AG04450 (cell line): Measurements from ENCODE around the gene MLN. TPM values are rescaled to one million over a fixed set of nuclear protein-coding genes. Genes with fewer than 3 reads are reported as not detected.
"Not testable (repeated sequence)": the region's sequence is repeated elsewhere in the genome, so short reads cannot be mapped to it uniquely, and the experiment has no call there.

Source experiments
- CTCF ChIA-PET: fragments of 300-600, 350-600 bp; formaldehyde crosslinking; extraction: SDS; loops from one replicate; lab custom pipeline; 2022; ENCODE audit warnings: antibody characterized with exemption, inconsistent platforms; lab: Charles Lee
- POLR2A ChIA-PET: fragments of 350-600 bp; formaldehyde crosslinking; extraction: SDS; loops from one replicate; lab custom pipeline; 2021; ENCODE audit warnings: antibody characterized with exemption, inconsistent platforms; lab: Yijun Ruan, JAX
- DNase-seq: peaks from one replicate; pipeline ENCODE4 v3.0.0-alpha.2; 2011; ENCODE audit warnings: low read depth, low spot score
- H3K27ac ChIP-seq: one replicate; pipeline ENCODE4 v1.5.1; 2012; ENCODE audit warnings: low read depth, low read length, control low read depth
- H3K27me3 ChIP-seq: one replicate; pipeline ENCODE4 v1.6.0; 2012; ENCODE audit warnings: low read length; ENCODE audit not compliant: control insufficient read depth, insufficient read depth
- H3K4me3 ChIP-seq: 2 replicates; pipeline ENCODE4 v1.5.1; 2011; ENCODE audit warnings: mild to moderate bottlenecking, low read depth, low read length, control low read depth
- H3K9me3 ChIP-seq: 2 replicates; pipeline ENCODE4 v1.5.1; 2012; ENCODE audit warnings: low read length; ENCODE audit not compliant: control insufficient read depth, insufficient read depth
- polyA plus RNA-seq: library from polyadenylated mRNA; depleted of rRNA; stranded (reverse); fragments of >200 nt; gene quantifications from 2 replicates; pipeline ENCODE4 v1.2.3, GENCODE V29; 2011
- TF ChIP-seq, protein P1 (sequence below): IDR thresholded peaks from 2 replicates; pipeline ENCODE4 v1.5.1; 2011; ENCODE audit warnings: low read depth, low read length, control low read depth, inconsistent platforms

Gene MLN
- polyA plus RNA-seq, 1 experiment: not detected

- no peak for DNase-seq
- H3K27me3 ChIP-seq: no peaks in the 10 kb centered on the region
- CTCF ChIA-PET: interaction anchor here (1.3 kb wide), 1 partner anchor 93 kb away, joined by 4 read pairs; no protein-coding TSS in a partner anchor
- TF ChIP-seq, protein P1, sequence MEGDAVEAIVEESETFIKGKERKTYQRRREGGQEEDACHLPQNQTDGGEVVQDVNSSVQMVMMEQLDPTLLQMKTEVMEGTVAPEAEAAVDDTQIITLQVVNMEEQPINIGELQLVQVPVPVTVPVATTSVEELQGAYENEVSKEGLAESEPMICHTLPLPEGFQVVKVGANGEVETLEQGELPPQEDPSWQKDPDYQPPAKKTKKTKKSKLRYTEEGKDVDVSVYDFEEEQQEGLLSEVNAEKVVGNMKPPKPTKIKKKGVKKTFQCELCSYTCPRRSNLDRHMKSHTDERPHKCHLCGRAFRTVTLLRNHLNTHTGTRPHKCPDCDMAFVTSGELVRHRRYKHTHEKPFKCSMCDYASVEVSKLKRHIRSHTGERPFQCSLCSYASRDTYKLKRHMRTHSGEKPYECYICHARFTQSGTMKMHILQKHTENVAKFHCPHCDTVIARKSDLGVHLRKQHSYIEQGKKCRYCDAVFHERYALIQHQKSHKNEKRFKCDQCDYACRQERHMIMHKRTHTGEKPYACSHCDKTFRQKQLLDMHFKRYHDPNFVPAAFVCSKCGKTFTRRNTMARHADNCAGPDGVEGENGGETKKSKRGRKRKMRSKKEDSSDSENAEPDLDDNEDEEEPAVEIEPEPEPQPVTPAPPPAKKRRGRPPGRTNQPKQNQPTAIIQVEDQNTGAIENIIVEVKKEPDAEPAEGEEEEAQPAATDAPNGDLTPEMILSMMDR: no peak
- no peak overlapping the region for H3K27ac ChIP-seq
- POLR2A ChIA-PET: no interaction called here
- no peak overlapping the region for H3K4me3 ChIP-seq
- H3K9me3 ChIP-seq: peaks cover 5% of the 10 kb centered on the region
Measured at GRCh38 chr6:33836806-33837469, 33.1 kb upstream of the MLN start.

DNA sequence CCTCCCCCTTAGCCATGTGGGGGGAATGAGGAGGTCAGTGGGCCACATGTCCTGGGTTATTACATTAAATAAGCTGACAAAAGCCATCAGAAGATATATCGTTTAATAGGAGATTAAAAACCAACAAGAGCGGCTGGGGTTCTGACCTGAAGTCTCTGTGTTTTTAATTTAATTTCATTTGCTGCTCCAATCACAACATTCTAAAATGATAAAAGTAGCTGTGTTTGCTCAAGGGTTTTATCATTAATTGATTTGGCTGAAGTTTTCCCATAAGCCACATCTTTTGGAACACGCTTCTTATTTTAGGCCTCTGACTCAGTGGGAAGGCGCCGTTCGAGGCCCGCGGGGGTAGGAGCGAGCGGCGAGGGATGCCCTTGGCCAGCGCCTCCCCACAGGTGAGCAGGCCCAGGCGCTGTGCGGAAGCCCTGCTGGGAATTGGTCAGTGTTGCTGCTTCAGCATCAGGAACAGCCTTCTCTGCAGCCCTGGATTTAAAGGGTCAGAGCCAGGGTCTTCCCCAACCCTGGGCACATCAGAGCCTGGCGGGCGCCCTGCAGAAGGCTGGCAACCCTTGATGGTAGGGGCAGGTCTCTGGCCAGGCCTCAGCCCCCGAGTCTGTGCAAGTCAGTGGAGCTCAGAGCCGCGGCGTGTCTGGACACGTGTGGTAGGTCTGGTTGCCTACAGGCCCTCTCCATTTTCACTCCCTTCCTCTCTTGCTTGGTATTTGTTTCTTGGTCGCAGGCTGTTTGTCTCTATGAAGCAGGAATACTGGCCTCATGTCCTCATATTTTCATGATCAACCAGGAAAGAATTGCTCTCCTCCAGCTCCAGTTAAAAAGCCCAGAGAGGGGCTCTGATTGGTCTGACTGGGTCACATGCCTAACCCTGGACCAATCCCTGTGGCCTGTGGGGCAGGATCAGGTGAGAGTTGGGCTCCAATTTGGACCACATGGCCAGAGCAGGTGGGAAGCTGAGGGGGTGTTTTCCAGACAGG lies 30.9 kb upstream of the MLN start:
- Histone ChIP-seq H3K27me3 (peaks cover 14% of the 10 kb centered on the region), H3K27ac (no peak overlapping the region), H3K9me3 (peaks cover 5% of the 10 kb centered on the region), H3K4me3 (no peak overlapping the region)
- no peak for DNase-seq
- TF ChIP-seq, protein P1: no peak
- ChIA-PET POLR2A (no interaction called here), CTCF (no interaction called here)

DNA sequence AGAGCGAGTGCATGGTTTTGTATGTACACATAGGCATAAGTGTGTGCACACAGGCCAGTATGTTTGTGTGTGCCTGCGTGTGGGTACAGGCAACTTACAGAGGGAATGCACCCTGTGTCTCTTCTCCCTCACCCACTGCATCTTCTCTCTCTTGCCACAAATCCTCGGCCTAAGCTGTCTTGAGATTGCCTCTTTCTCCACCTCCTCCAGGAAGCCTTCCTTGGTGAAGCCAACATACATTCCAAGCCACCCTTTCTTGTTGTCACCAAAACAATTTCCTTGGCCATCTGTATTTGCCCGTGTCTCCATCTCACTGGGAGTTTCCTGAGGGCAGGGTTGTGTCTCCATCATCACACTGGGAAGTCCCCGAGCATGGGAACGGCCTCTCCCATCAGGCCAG lies 29.8 kb upstream of the MLN start:
- POLR2A ChIA-PET: no interaction called here
- no peak for DNase-seq
- CTCF ChIA-PET: no interaction called here
- H3K27me3 ChIP-seq: peaks cover 15% of the 10 kb centered on the region
- peaks cover 5% of the 10 kb centered on the region for H3K9me3 ChIP-seq
- TF ChIP-seq, protein P1: no peak
- no peak overlapping the region for H3K27ac ChIP-seq
- H3K4me3 ChIP-seq: no peak overlapping the region

GRCh38 chr6:33832831-33833230 lies 29.0 kb upstream of the MLN start:
- DNase-seq, H3K27ac ChIP-seq, H3K4me3 ChIP-seq, H3K9me3 ChIP-seq, CTCF ChIA-PET, POLR2A ChIA-PET: not testable (repeated sequence)
- peaks cover 22% of the 10 kb centered on the region for H3K27me3 ChIP-seq

- peaks cover 31% of the 10 kb centered on the region for H3K27me3 ChIP-seq
- POLR2A ChIA-PET, H3K27ac ChIP-seq, H3K9me3 ChIP-seq, H3K4me3 ChIP-seq, DNase-seq, CTCF ChIA-PET: not testable (repeated sequence)
Measured at GRCh38 chr6:33831725-33832124, 27.9 kb upstream of the MLN start.
